H7 (cell line): Measurements from ENCODE around the gene SNX8. TPM values are rescaled to one million over a fixed set of nuclear protein-coding genes. Genes with fewer than 3 reads are reported as not detected.

Source experiments
- DNase-seq: peaks from one replicate; pipeline ENCODE4 v3.0.0; 2012
- H3K27me3 ChIP-seq: 2 replicates; pipeline ENCODE4 v1.6.0; 2011; ENCODE audit warnings: mild to moderate bottlenecking, low read length; ENCODE audit not compliant: control insufficient read depth, insufficient read depth
- H3K36me3 ChIP-seq: replicated peaks from 2 replicates; pipeline ENCODE4 v1.5.1; 2011; ENCODE audit warnings: low read length; ENCODE audit not compliant: control insufficient read depth, insufficient read depth
- H3K4me3 ChIP-seq: 2 replicates; pipeline ENCODE4 v1.5.1; 2011; ENCODE audit warnings: low read depth, mild to moderate bottlenecking, control low read depth, low read length, moderate library complexity; ENCODE audit not compliant: insufficient read depth
- total RNA-seq: library from RNA; depleted of rRNA; stranded (reverse); fragments of >200 nt; shearing (Covaris generic); gene quantifications from 2 replicates; pipeline ENCODE4 v1.2.3, GENCODE V29; 2014

Gene SNX8
- total RNA-seq, 1 experiment from 2014 or later = 23.2 TPM

- DNase-seq = peak; percentile 26
- H3K4me3 ChIP-seq = no peak overlapping the region
- no peaks in the 10 kb centered on the region for H3K36me3 ChIP-seq
- no peaks in the 10 kb centered on the region for H3K27me3 ChIP-seq
These were observed 25.1 kb downstream of the SNX8 start for GRCh38 chr7:2289111-2289586.

GRCh38 chr7:2288503-2288902, 25.7 kb downstream of the SNX8 start:
- no peaks in the 10 kb centered on the region for H3K36me3 ChIP-seq
- DNase-seq = peak; percentile 17
- H3K27me3 ChIP-seq = no peaks in the 10 kb centered on the region
- no peak overlapping the region for H3K4me3 ChIP-seq

GRCh38 chr7:2287745-2288144, 26.5 kb downstream of the SNX8 start:
- no peaks in the 10 kb centered on the region for H3K27me3 ChIP-seq
- DNase-seq = peak; percentile 13

GRCh38 chr7:2283074-2283473, 31.2 kb downstream of the SNX8 start:
- Histone ChIP-seq H3K27me3 (no peaks in the 10 kb centered on the region), H3K36me3 (no peaks in the 10 kb centered on the region), H3K4me3 (no peak overlapping the region)
- DNase-seq = peak; percentile 74

More at GRCh38 chr7:2287745-2288144, 26.5 kb downstream of the SNX8 start:
- Histone ChIP-seq H3K36me3 (no peaks in the 10 kb centered on the region), H3K4me3 (no peak overlapping the region)

GRCh38 chr7:2282185-2282751, 32.0 kb downstream of the SNX8 start:
- peak; percentile 56 for DNase-seq
- Histone ChIP-seq H3K36me3 (no peaks in the 10 kb centered on the region), H3K4me3 (no peak overlapping the region), H3K27me3 (no peaks in the 10 kb centered on the region)

GRCh38 chr7:2281541-2281940, 32.7 kb downstream of the SNX8 start:
- H3K4me3 ChIP-seq = no peak overlapping the region
- H3K27me3 ChIP-seq = no peaks in the 10 kb centered on the region
- H3K36me3 ChIP-seq = no peaks in the 10 kb centered on the region; the same call in 1 of the 2 replicates
- DNase-seq = peak; percentile 20

GRCh38 chr7:2280424-2280823, 33.8 kb downstream of the SNX8 start:
- no peak for DNase-seq
- no peaks in the 10 kb centered on the region; the same call in 1 of the 2 replicates for H3K36me3 ChIP-seq
- no peak overlapping the region for H3K4me3 ChIP-seq
- H3K27me3 ChIP-seq = no peaks in the 10 kb centered on the region

GRCh38 chr7:2279896-2280295, 34.3 kb downstream of the SNX8 start:
- Histone ChIP-seq H3K27me3 (no peaks in the 10 kb centered on the region), H3K36me3 (no peaks in the 10 kb centered on the region; the same call in 1 of the 2 replicates), H3K4me3 (no peak overlapping the region)
- DNase-seq = peak; percentile 10

GRCh38 chr7:2278026-2278425, 36.2 kb downstream of the SNX8 start:
- peak; percentile 34 for DNase-seq
- no peak overlapping the region for H3K4me3 ChIP-seq
- H3K36me3 ChIP-seq = no peaks in the 10 kb centered on the region; the same call in 1 of the 2 replicates
- H3K27me3 ChIP-seq = no peaks in the 10 kb centered on the region

GRCh38 chr7:2276107-2276506, 38.1 kb downstream of the SNX8 start:
- H3K4me3 ChIP-seq = no peak overlapping the region
- H3K27me3 ChIP-seq = no peaks in the 10 kb centered on the region
- peak; percentile 40 for DNase-seq
- no peaks in the 10 kb centered on the region; the same call in none of the 2 replicates for H3K36me3 ChIP-seq

GRCh38 chr7:2275101-2275500, 39.1 kb downstream of the SNX8 start:
- DNase-seq = no peak
- H3K36me3 ChIP-seq = no peaks in the 10 kb centered on the region; the same call in none of the 2 replicates
- no peaks in the 10 kb centered on the region for H3K27me3 ChIP-seq
- H3K4me3 ChIP-seq = no peak overlapping the region

- no peak overlapping the region for H3K4me3 ChIP-seq
- H3K36me3 ChIP-seq = no peaks in the 10 kb centered on the region; the same call in none of the 2 replicates
- H3K27me3 ChIP-seq = no peaks in the 10 kb centered on the region
- peak; percentile 39 for DNase-seq
These were observed 39.6 kb downstream of the SNX8 start for GRCh38 chr7:2274666-2275065.

GRCh38 chr7:2273866-2274265, 40.4 kb downstream of the SNX8 start:
- Histone ChIP-seq H3K27me3 (no peaks in the 10 kb centered on the region), H3K4me3 (no peak overlapping the region), H3K36me3 (no peaks in the 10 kb centered on the region; the same call in none of the 2 replicates)
- peak; percentile 30 for DNase-seq

GRCh38 chr7:2272031-2272430, 42.2 kb downstream of the SNX8 start:
- DNase-seq = no peak
- Histone ChIP-seq H3K27me3 (no peaks in the 10 kb centered on the region), H3K4me3 (no peak overlapping the region), H3K36me3 (no peaks in the 10 kb centered on the region; the same call in none of the 2 replicates)

- no peak overlapping the region for H3K4me3 ChIP-seq
- peak; percentile 60 for DNase-seq
These were observed 42.8 kb downstream of the SNX8 start for GRCh38 chr7:2271273-2272026.

More at GRCh38 chr7:2271273-2272026, 42.8 kb downstream of the SNX8 start:
- Histone ChIP-seq H3K36me3 (no peaks in the 10 kb centered on the region; the same call in 1 of the 2 replicates), H3K27me3 (no peaks in the 10 kb centered on the region)
